ENCODE results near the gene C4orf50.

- TF ChIP-seq POLR2A (IDR thresholded peaks at IDR 0.05; ENCODE audit: low read length) (no peak), GATA1 (IDR thresholded peaks at IDR 0.05; ENCODE audit: low read depth, low read length) (no peak)
These were observed 29.0 kb upstream of the C4orf50 start for GRCh38 chr4:6047130-6047673.

All from erythroblast (primary cell).